Panc1 (cell line): ENCODE results near the gene SLCO2A1. TPM values are rescaled to one million over a fixed set of nuclear protein-coding genes. Genes with fewer than 3 reads are reported as not detected.

Source experiments
- ATAC-seq: fragments of 200-7000 bp; cut with Tn5 transposase; 2 replicates; pipeline ENCODE4 v1.9.1; 2020; ENCODE audit warnings: mild to moderate bottlenecking, moderate library complexity
- BruUV-seq: library from RNA; stranded (reverse); fragments of 400-500 nt; replicated peaks from 2 replicates; lab custom pipeline; 2021; lab: Mats Ljungman, UMichigan
- CTCF ChIA-PET: fragments of 300-600 bp; sonication (Branson Sonifier 250); formaldehyde crosslinking; loops from one replicate; lab custom pipeline; 2022; ENCODE audit warnings: antibody characterized with exemption; lab: Charles Lee
- POLR2A ChIA-PET: fragments of 300-600 bp; sonication (Branson Sonifier 250); formaldehyde crosslinking; loops from one replicate; lab custom pipeline; 2022; ENCODE audit warnings: antibody characterized with exemption; lab: Charles Lee
- DNase-seq: peaks from one replicate; pipeline ENCODE4 v3.0.0-alpha.2; 2010; ENCODE audit warnings: low read depth, low spot score
- H3K27ac ChIP-seq: 2 replicates; pipeline ENCODE4 v1.5.1; 2011; ENCODE audit warnings: mild to moderate bottlenecking, low read length, inconsistent platforms
- H3K27me3 ChIP-seq: fragments of 200-500 bp; sonication (Bioruptor generic); 2 replicates; pipeline ENCODE4 v1.6.0; 2014; ENCODE audit warnings: low read length, inconsistent platforms; ENCODE audit not compliant: control insufficient read depth, insufficient read depth
- H3K36me3 ChIP-seq: fragments of 200-500 bp; sonication (Bioruptor generic); 2 replicates; pipeline ENCODE4 v1.5.1; 2014; ENCODE audit warnings: inconsistent platforms, mild to moderate bottlenecking, low read length, moderate library complexity; ENCODE audit not compliant: control insufficient read depth, insufficient read depth
- H3K4me1 ChIP-seq: 2 replicates; pipeline ENCODE4 v1.5.1; 2011; ENCODE audit warnings: inconsistent platforms, mild to moderate bottlenecking, low read length, moderate library complexity; ENCODE audit not compliant: control insufficient read depth, insufficient read depth
- H3K4me3 ChIP-seq, 2 experiments: 2 replicates each; pipeline ENCODE4 v1.5.1; 2011 to 2012; ENCODE audit warnings: low read depth in 2 of 2, low read length in 2 of 2, mild to moderate bottlenecking in 2 of 2, inconsistent platforms in 1 of 2, moderate library complexity in 1 of 2
- H3K9me3 ChIP-seq: fragments of 200-500 bp; sonication (Bioruptor generic); 2 replicates; pipeline ENCODE4 v1.5.1; 2014; ENCODE audit warnings: low read depth, mild to moderate bottlenecking, inconsistent platforms, low read length, moderate library complexity; ENCODE audit not compliant: control insufficient read depth, insufficient read depth
- CTCF ChIP-seq: fragments of 450-650 bp; IDR thresholded peaks from 2 replicates; pipeline ENCODE4 v1.5.1; 2017; ENCODE audit warnings: mild to moderate bottlenecking
- POLR2AphosphoS5 ChIP-seq: IDR thresholded peaks from 2 replicates; pipeline ENCODE4 v1.6.1; 2012; ENCODE audit warnings: mild to moderate bottlenecking, low read depth, low read length, moderate library complexity
- SIN3A ChIP-seq: IDR thresholded peaks from 2 replicates; pipeline ENCODE4 v1.6.1; 2012; ENCODE audit warnings: low read depth, mild to moderate bottlenecking, low read length, moderate library complexity, borderline replicate concordance; ENCODE audit not compliant: insufficient read depth
- TCF7L2 ChIP-seq: IDR thresholded peaks from 2 replicates; pipeline ENCODE4 v1.6.1; 2011; ENCODE audit warnings: mild to moderate bottlenecking, low read depth, low read length, inconsistent platforms
- in situ Hi-C: cut with HindIII; loops from 2 replicates; pipeline ENCODE4 v1.10.0; 2016; ENCODE audit warnings: low sequenced_read_pairs, low pct_unique_long_range_greater_than_20kb
- intact Hi-C: fragments of 100-400 bp; cut with micrococcal nuclease; formaldehyde crosslinking; loops from one replicate; pipeline ENCODE4 v1.10.0; 2022; ENCODE audit not compliant: unreplicated experiment
- total RNA-seq: library from RNA; stranded (reverse); gene quantifications from one replicate; pipeline ENCODE4 v1.2.1, GENCODE V29; 2021; ENCODE audit not compliant: unreplicated experiment
- TF ChIP-seq, protein P1 (sequence below), 2 experiments: IDR thresholded peaks; 2 replicates each; pipeline ENCODE4 v1.6.1; 2011 to 2012; ENCODE audit warnings: low read depth in 2 of 2, control low read depth in 1 of 2, low read length in 1 of 2, mild to moderate bottlenecking in 1 of 2, moderate library complexity in 1 of 2; ENCODE audit not compliant: insufficient read depth in 1 of 2

Gene SLCO2A1
- total RNA-seq, 1 experiment from 2014 or later, result 0.62 TPM

DNA sequence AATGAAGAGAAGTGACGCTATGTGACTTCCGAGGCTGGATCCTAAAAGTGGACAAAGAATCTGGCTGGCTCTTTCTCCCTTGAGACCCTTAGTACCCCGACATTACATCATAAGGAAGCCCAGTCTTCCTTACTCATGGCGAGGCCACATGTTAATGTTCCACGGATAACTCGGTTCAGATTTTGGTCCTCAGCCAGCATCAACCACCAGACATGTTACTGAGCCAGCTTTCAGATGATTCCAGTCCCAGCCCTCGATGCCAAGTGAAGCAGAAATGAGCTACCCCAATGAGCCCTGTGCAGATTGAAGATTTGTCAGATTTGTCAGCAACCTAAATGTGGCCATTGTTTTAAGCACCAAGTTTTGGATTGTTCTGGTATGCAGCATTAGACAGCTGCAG lies 46.6 kb downstream of the SLCO2A1 start:
- in situ Hi-C loops, result no loop called here
- Histone ChIP-seq H3K4me1 (no peaks in the 10 kb centered on the region), H3K36me3 (no peaks in the 10 kb centered on the region), H3K4me3 (no peak overlapping the region), H3K9me3 (no peaks in the 10 kb centered on the region), H3K27me3 (no peaks in the 10 kb centered on the region), H3K27ac (no peak overlapping the region)
- ATAC-seq, result no peak
- no TSS peak for BruUV-seq
- DNase-seq, result no peak
- POLR2A ChIA-PET, result no interaction called here
- TF ChIP-seq POLR2AphosphoS5 (no peak), CTCF (no peak), TCF7L2 (no peak), SIN3A (no peak)
- TF ChIP-seq, protein P1, sequence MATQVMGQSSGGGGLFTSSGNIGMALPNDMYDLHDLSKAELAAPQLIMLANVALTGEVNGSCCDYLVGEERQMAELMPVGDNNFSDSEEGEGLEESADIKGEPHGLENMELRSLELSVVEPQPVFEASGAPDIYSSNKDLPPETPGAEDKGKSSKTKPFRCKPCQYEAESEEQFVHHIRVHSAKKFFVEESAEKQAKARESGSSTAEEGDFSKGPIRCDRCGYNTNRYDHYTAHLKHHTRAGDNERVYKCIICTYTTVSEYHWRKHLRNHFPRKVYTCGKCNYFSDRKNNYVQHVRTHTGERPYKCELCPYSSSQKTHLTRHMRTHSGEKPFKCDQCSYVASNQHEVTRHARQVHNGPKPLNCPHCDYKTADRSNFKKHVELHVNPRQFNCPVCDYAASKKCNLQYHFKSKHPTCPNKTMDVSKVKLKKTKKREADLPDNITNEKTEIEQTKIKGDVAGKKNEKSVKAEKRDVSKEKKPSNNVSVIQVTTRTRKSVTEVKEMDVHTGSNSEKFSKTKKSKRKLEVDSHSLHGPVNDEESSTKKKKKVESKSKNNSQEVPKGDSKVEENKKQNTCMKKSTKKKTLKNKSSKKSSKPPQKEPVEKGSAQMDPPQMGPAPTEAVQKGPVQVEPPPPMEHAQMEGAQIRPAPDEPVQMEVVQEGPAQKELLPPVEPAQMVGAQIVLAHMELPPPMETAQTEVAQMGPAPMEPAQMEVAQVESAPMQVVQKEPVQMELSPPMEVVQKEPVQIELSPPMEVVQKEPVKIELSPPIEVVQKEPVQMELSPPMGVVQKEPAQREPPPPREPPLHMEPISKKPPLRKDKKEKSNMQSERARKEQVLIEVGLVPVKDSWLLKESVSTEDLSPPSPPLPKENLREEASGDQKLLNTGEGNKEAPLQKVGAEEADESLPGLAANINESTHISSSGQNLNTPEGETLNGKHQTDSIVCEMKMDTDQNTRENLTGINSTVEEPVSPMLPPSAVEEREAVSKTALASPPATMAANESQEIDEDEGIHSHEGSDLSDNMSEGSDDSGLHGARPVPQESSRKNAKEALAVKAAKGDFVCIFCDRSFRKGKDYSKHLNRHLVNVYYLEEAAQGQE (IDR thresholded peaks at IDR 0.05; ENCODE audit: insufficient read depth in 1 of 2, low read depth in 2 of 2, low read length in 1 of 2), result no peak
- intact Hi-C loops, result no loop called here
- CTCF ChIA-PET, result no interaction called here

DNA sequence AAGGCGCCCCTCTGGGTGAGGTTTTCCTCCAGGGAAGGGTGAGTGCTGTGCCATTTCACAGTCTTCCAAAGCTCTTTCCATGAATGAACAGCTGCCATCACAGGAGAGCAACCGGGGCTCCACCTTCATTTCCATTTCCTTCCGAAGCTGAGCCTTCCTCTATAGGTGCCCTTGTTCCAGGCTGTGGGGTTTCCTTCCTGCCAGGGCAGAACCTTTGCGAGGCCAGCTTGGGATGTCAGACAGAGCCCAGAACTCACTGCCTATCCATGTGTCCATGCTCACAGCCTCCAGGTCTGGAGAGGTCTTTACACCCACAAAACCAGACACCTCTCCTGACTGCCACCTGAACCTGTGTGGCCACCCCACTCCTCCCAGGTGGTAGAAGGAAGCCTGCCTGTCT lies 49.2 kb downstream of the SLCO2A1 start:
- CTCF ChIA-PET, result no interaction called here
- in situ Hi-C loops, result no loop called here
- no peak for ATAC-seq

More for the DNA sequence above, 49.2 kb downstream of the SLCO2A1 start:
- POLR2A ChIA-PET, result no interaction called here
- Histone ChIP-seq H3K36me3 (no peaks in the 10 kb centered on the region), H3K4me3 (no peak overlapping the region), H3K27ac (no peak overlapping the region), H3K9me3 (no peaks in the 10 kb centered on the region), H3K4me1 (no peaks in the 10 kb centered on the region), H3K27me3 (no peaks in the 10 kb centered on the region)
- intact Hi-C loops, result no loop called here
- TF ChIP-seq SIN3A, result no peak
- TF ChIP-seq, protein P1 (IDR thresholded peaks at IDR 0.05; ENCODE audit: insufficient read depth in 1 of 2, low read depth in 2 of 2, low read length in 1 of 2), result no peak
- no peak for TF ChIP-seq TCF7L2
- no peak for TF ChIP-seq CTCF
- no peak for TF ChIP-seq POLR2AphosphoS5
- BruUV-seq, result no TSS peak
- no peak for DNase-seq
